Karpas-422 (cell line): Measurements from ENCODE around the gene KCNK15. TPM values are rescaled to one million over a fixed set of nuclear protein-coding genes. Genes with fewer than 3 reads are reported as not detected.

Experiments used
- DNase-seq: peaks from one replicate; pipeline ENCODE4 v3.0.0-alpha.2; 2015
- H2AFZ ChIP-seq: fragments of 200-600 bp; sonication (generic); 2 replicates; pipeline ENCODE4 v1.6.1; 2014; ENCODE audit warnings: antibody characterized with exemption, low read length, mixed read lengths
- H3K27ac ChIP-seq: fragments of 200-600 bp; sonication (generic); 2 replicates; pipeline ENCODE4 v1.5.1; 2014; ENCODE audit warnings: mild to moderate bottlenecking, low read length, moderate library complexity
- H3K27me3 ChIP-seq: fragments of 200-600 bp; sonication (generic); 2 replicates; pipeline ENCODE4 v1.6.1; 2014; ENCODE audit warnings: low read length, mixed read lengths
- H3K36me3 ChIP-seq: fragments of 200-600 bp; sonication (generic); 2 replicates; pipeline ENCODE4 v1.6.1; 2014; ENCODE audit warnings: low read length, mixed read lengths; ENCODE audit not compliant: insufficient read depth
- H3K4me1 ChIP-seq: fragments of 200-600 bp; sonication (generic); 2 replicates; pipeline ENCODE4 v1.6.1; 2014; ENCODE audit warnings: mild to moderate bottlenecking, low read length, mixed read lengths
- H3K4me2 ChIP-seq: fragments of 200-600 bp; sonication (generic); 2 replicates; pipeline ENCODE4 v1.6.1; 2014; ENCODE audit warnings: low read length, low read depth, mild to moderate bottlenecking; ENCODE audit not compliant: poor library complexity, severe bottlenecking
- H3K4me3 ChIP-seq: fragments of 200-600 bp; sonication (generic); 2 replicates; pipeline ENCODE4 v1.5.1; 2014; ENCODE audit warnings: mild to moderate bottlenecking, antibody characterized with exemption, low read length, mixed read lengths
- H3K79me2 ChIP-seq: fragments of 200-600 bp; sonication (generic); 2 replicates; pipeline ENCODE4 v1.6.1; 2014; ENCODE audit warnings: mild to moderate bottlenecking, low read length, mixed read lengths
- H3K9ac ChIP-seq: fragments of 200-600 bp; sonication (generic); 2 replicates; pipeline ENCODE4 v1.6.0; 2014; ENCODE audit warnings: low read length
- H3K9me2 ChIP-seq: fragments of 200-600 bp; sonication (generic), shearing (Covaris generic); replicated peaks from 2 replicates; pipeline ENCODE4 v1.6.0; 2014; ENCODE audit warnings: mild to moderate bottlenecking, low read length, moderate library complexity; ENCODE audit not compliant: insufficient read depth
- H3K9me3 ChIP-seq: fragments of 300-700, 200-600 bp; sonication (generic); 2 replicates; pipeline ENCODE4 v1.6.1; 2014; ENCODE audit warnings: low read length, mixed read lengths
- H4K20me1 ChIP-seq: fragments of 200-600 bp; sonication (generic); 2 replicates; pipeline ENCODE4 v1.6.1; 2014; ENCODE audit warnings: mild to moderate bottlenecking, antibody characterized with exemption, low read length, low read depth; ENCODE audit not compliant: insufficient read depth
- total RNA-seq: library from RNA; depleted of rRNA; stranded (reverse); fragments of >200 nt; shearing (Covaris generic); gene quantifications from 2 replicates; pipeline ENCODE4 v1.2.3, GENCODE V29; 2014; ENCODE audit warnings: low replicate concordance

The KCNK15 gene
- total RNA-seq, 1 experiment from 2014 or later, result not detected

DNA sequence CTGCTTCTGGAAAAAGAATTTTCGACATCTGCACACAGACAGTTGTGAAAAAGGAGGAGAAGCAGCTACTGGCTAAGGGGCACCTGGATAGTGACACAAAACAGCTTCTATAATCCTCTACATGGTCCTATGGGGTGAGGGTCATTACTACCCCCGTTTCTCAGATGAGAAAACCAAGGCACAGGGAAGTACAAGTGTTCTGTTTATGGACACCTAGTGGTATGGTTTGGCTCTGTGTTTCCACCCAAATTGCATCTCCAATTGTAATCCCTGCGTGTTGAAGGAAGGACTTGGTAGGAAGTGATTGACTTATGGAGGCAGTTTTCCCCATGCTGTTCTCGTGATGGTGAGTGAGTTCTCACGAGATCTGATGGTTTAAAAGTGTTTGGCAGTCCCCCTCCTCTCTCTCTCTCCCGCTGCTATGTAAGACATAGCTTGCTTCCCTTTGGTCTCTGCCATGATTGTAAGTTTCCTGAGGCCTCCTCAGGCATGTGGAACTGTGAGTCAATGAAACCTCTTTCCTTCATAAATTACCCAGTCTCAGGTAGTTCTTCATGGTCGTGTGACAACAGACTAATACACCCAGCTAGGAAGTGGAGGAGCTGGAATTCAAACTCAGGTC, 2.5 kb upstream of the KCNK15 start:
- Histone ChIP-seq H2AFZ (peak overlapping the region; percentile 79; the same call in 1 of the 2 replicates), H4K20me1 (no peaks in the 10 kb centered on the region), H3K9me2 (no peaks in the 10 kb centered on the region), H3K4me3 (no peak overlapping the region), H3K36me3 (no peaks in the 10 kb centered on the region), H3K27ac (no peak overlapping the region), H3K4me1 (0 out of 2 replicates have a peak, but pooled peaks cover 3% of the 10 kb centered on the region), H3K9me3 (no peaks in the 10 kb centered on the region), H3K27me3 (no peaks in the 10 kb centered on the region), H3K4me2 (no peak overlapping the region), H3K9ac (no peak overlapping the region; the same call in 1 of the 2 replicates), H3K79me2 (no peaks in the 10 kb centered on the region)
- DNase-seq, result no peak

DNA sequence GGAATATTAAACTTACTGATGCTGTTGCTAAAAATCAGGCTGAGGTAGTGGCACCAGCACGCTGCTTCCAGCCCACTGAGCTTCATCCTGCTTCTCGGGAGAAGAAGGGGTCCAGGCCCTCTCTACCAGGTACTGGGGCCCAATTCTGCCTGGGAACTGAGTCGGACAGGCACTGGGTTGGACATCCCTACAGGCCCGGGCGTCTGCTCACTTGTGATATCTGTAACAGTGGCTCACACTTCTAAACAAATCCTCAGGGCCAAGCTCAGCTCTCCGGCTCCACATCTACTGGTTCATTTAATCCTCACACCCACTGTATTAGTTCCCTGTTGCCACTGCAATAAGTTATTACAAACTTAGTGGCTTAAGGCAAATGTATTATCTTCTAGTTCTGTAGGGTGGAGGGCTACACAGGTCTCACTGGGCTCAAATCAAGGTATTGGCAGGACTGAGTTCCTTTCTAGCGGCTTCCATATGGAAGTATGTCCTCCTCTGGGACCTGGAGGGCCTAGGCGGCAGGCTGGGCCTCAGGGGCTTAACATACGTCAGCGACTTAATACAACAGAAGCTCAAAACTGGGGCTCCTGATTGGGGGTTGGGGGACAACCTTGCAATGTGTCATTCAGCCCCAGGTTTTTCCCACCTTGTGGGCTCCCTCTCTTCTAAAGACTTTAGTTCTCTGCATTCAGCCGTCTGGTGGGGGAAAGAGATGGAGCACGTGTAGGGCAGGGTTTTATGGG, 1.6 kb upstream of the KCNK15 start:
- no peak overlapping the region for H3K27ac ChIP-seq
- H3K4me3 ChIP-seq, result no peak overlapping the region
- no peaks in the 10 kb centered on the region for H3K36me3 ChIP-seq
- no peak for DNase-seq
- H3K9ac ChIP-seq, result no peak overlapping the region
- H3K9me2 ChIP-seq, result no peaks in the 10 kb centered on the region
- no peaks in the 10 kb centered on the region for H3K9me3 ChIP-seq
- H2AFZ ChIP-seq, result peak overlapping the region; percentile 79; the same call in 1 of the 2 replicates
- H3K79me2 ChIP-seq, result no peaks in the 10 kb centered on the region
- H3K27me3 ChIP-seq, result no peaks in the 10 kb centered on the region
- H4K20me1 ChIP-seq, result no peaks in the 10 kb centered on the region
- no peak overlapping the region for H3K4me2 ChIP-seq
- H3K4me1 ChIP-seq, result no peaks in the 10 kb centered on the region

DNA sequence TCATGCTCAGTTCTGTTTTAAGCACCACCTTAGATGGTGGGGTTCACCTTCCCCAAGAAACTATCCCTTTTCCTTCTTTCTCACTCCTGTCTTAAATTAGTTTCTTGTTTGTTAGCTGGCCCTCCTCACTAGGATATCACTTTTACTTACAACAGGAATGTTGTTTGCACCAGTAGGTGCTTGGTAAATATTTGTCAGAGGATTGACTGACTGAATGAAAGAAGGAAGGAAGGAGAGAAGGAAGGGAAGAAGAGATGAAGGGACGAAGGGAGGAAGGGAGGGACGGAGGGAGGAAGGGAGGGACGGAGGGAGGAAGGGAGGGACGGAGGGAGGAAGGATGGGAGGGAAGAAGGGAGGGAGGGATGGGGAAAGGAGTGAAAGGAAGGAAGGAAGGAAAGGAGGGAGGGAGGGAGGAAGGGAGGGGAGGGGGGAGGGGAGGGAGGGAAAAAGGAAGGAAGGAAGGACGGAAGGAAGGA, 505 bp upstream of the KCNK15 start:
- H4K20me1 ChIP-seq, result no peaks in the 10 kb centered on the region
- no peak overlapping the region for H3K27ac ChIP-seq
- H3K4me1 ChIP-seq, result no peaks in the 10 kb centered on the region
- H2AFZ ChIP-seq, result no peak overlapping the region
- no peak overlapping the region for H3K4me3 ChIP-seq
- no peak overlapping the region for H3K4me2 ChIP-seq
- no peaks in the 10 kb centered on the region for H3K79me2 ChIP-seq
- H3K36me3 ChIP-seq, result no peaks in the 10 kb centered on the region
- no peak for DNase-seq
- H3K9me3 ChIP-seq, result no peaks in the 10 kb centered on the region
- no peaks in the 10 kb centered on the region for H3K27me3 ChIP-seq
- H3K9me2 ChIP-seq, result no peaks in the 10 kb centered on the region
- no peak overlapping the region for H3K9ac ChIP-seq

DNA sequence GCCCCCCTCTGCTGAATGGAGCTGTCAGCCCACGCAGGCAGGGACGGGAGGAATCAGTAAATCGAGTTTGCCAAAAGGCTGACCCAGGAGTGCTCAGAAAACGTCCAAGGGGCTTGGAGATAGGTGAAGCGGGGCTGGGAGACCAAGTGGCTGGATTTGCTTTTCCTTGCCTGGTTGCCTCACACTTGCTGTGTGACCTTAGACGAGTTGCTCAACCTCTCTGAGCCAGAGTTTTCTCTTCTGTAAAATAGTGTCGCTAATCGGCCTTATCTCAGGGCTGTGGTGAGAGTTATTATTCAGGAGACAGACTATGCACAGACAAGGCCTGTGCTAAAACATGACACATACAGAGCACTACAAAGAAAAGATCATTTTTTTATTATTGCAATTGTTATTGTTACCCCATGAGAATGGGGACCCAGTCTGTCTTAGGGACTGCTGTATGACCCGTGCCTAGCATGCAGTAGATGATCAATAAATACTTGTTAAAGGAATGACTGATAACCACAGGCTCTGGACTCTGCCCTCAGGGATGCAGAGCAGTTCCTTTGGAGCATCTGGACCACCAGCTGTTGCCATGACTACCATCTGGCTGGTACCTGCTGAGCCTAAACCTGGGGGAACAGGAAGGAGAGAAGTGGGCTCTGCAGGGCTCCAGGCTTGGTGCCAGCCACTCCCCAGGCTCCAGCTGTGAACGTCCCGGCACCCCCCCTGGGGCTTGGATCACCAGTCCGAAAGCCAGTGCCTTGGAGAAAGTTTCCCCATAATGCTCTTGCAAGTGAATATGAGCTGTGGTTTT, 901 bp downstream of the KCNK15 start:
- Histone ChIP-seq H3K27ac (no peak overlapping the region), H3K4me1 (no peaks in the 10 kb centered on the region), H2AFZ (no peak overlapping the region), H3K9ac (no peak overlapping the region), H3K79me2 (no peaks in the 10 kb centered on the region), H4K20me1 (no peaks in the 10 kb centered on the region), H3K9me3 (no peaks in the 10 kb centered on the region), H3K9me2 (no peaks in the 10 kb centered on the region), H3K36me3 (no peaks in the 10 kb centered on the region), H3K4me3 (no peak overlapping the region), H3K27me3 (no peaks in the 10 kb centered on the region), H3K4me2 (no peak overlapping the region)
- DNase-seq, result no peak

DNA sequence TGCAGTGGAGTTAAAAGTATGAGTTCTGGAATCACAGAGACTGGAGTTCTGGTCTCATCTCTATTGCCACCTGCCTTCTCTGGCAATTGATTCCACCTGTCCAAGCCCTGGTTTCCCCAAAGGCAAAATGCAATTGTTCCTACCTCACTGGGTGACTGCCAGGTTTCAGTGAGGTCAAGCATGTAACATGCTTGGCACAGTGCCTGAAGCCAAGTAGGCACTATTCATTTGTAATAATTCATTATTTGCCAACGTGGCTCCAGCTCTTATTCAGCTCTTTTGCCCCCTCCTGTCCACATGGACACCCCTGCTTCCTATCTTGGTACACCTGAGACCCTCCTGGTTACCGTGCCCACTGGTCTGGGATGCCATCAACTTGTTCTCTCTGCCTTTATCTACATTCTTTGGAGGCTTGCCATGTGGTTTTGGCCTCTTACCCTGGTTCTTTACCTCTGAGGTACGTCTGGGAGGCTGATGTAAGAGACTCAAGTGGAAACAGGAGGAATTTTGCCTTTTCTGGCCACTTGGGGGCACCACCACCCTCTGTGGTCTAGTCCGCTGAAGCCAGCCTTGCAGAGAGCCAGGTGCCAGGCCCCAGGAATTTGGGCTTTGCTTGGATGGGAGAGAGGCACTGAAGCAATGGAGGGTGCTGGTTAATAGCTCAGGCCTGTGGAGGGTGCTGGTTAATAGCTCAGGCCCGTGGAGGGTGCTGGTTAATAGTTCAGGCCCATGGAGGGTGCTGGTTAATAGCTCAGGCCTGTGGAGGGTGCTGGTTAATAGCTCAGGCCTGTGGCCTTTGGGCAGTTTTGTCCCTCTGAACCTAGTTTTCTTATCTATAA, 1.7 kb downstream of the KCNK15 start:
- Histone ChIP-seq H3K27ac (no peak overlapping the region), H2AFZ (peak overlapping the region; percentile 39; the same call in 1 of the 2 replicates), H3K27me3 (no peaks in the 10 kb centered on the region), H3K36me3 (no peaks in the 10 kb centered on the region), H3K9ac (no peak overlapping the region), H3K9me3 (no peaks in the 10 kb centered on the region), H3K4me2 (no peak overlapping the region), H3K79me2 (no peaks in the 10 kb centered on the region), H3K9me2 (no peaks in the 10 kb centered on the region), H4K20me1 (no peaks in the 10 kb centered on the region), H3K4me3 (no peak overlapping the region), H3K4me1 (no peaks in the 10 kb centered on the region)
- peak; percentile 88 for DNase-seq

DNA sequence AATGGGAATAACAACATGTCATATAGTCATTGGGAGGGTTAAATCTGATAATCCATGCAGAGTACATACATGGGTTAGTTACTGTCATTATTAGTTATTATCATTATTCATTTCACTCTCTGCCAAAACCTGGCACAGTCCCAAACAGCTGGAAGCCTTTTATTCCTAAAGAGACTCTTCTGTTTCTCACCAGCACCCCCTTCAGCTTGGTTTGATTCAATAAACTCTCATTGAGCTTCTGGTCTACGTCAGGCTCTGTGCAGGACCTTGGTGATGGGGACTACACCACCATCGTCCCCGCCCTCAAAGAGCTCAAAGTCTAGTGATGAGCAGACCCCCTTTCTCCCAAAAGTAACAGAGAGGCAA, 2.3 kb downstream of the KCNK15 start:
- Histone ChIP-seq H3K4me2 (no peak overlapping the region), H3K4me3 (no peak overlapping the region), H3K9me2 (no peaks in the 10 kb centered on the region), H3K36me3 (no peaks in the 10 kb centered on the region), H3K4me1 (no peaks in the 10 kb centered on the region), H3K27ac (no peak overlapping the region), H2AFZ (no peak overlapping the region), H3K27me3 (no peaks in the 10 kb centered on the region), H3K9me3 (no peaks in the 10 kb centered on the region), H3K9ac (no peak overlapping the region), H4K20me1 (no peaks in the 10 kb centered on the region), H3K79me2 (no peaks in the 10 kb centered on the region)
- no peak for DNase-seq

DNA sequence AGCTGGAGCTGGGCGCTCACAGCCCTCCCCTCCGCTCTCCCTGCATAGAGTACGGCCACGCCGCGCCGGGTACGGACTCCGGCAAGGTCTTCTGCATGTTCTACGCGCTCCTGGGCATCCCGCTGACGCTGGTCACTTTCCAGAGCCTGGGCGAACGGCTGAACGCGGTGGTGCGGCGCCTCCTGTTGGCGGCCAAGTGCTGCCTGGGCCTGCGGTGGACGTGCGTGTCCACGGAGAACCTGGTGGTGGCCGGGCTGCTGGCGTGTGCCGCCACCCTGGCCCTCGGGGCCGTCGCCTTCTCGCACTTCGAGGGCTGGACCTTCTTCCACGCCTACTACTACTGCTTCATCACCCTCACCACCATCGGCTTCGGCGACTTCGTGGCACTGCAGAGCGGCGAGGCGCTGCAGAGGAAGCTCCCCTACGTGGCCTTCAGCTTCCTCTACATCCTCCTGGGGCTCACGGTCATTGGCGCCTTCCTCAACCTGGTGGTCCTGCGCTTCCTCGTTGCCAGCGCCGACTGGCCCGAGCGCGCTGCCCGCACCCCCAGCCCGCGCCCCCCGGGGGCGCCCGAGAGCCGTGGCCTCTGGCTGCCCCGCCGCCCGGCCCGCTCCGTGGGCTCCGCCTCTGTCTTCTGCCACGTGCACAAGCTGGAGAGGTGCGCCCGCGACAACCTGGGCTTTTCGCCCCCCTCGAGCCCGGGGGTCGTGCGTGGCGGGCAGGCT, 4.6 kb downstream of the KCNK15 start:
- Histone ChIP-seq H3K36me3 (no peaks in the 10 kb centered on the region), H3K27me3 (no peaks in the 10 kb centered on the region), H3K9ac (no peak overlapping the region), H3K4me3 (no peak overlapping the region), H3K27ac (no peak overlapping the region), H3K4me2 (no peak overlapping the region), H3K9me2 (no peaks in the 10 kb centered on the region), H4K20me1 (no peaks in the 10 kb centered on the region), H3K9me3 (no peaks in the 10 kb centered on the region), H3K79me2 (no peaks in the 10 kb centered on the region), H2AFZ (no peak overlapping the region), H3K4me1 (no peaks in the 10 kb centered on the region)
- DNase-seq, result no peak
